HG03378 (cell line): ENCODE measurements around the gene FHAD1.
"Not testable (repeated sequence)": the region's sequence is repeated elsewhere in the genome, so short reads cannot be mapped to it uniquely, and the experiment has no call there.

Source experiments
- ATAC-seq: cut with Tn5 transposase; IDR thresholded peaks from one replicate; pipeline ENCODE4 v1.9.1; 2021; ENCODE audit warnings: mild to moderate bottlenecking, moderate library complexity; ENCODE audit not compliant: unreplicated experiment

Gene FHAD1

GRCh38 chr1:15303935-15304334 is 56.9 kb downstream of the FHAD1 start:
- ATAC-seq = no peak

DNA sequence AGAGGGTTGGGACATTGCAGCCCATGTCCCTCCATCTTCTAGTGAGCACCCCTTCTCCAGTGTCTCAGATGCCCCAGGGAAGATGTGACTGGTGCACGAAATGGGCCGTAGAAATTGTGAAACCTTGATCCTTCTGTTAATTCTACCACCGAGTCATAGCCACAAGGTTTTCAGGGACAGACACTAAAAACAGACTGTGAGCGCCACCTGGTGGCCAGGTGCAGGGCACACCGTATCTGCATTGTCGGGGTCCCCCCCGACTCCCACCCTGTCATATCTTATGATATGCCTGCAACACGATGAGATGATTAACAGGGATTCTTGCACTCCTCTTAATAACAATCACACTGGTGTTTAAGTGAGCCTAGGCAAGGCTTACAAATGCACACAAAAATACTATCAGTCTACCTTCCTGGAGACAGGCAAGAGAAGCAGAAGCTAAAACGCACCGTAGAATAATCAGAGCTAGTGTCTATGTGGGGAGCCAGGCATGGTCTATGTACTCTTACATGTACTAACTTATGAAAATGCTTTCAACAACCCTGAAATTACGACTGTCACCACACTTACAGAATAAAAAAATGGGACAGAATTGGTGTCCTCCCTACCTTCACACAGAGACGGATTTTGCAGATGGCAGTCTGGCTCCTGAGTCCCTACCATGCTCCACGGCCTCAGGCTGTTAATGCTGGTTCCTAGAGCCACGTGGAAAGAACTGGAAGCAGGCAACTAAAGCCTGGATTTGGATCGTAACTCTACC is 57.9 kb downstream of the FHAD1 start:
- ATAC-seq = no peak

- no peak for ATAC-seq
These were observed 58.4 kb downstream of the FHAD1 start for GRCh38 chr1:15305468-15305770.

- not testable (repeated sequence) for ATAC-seq
These were observed 59.3 kb downstream of the FHAD1 start for GRCh38 chr1:15306352-15306751.

- no peak for ATAC-seq
These were observed 61.1 kb downstream of the FHAD1 start for GRCh38 chr1:15308135-15308534.

DNA sequence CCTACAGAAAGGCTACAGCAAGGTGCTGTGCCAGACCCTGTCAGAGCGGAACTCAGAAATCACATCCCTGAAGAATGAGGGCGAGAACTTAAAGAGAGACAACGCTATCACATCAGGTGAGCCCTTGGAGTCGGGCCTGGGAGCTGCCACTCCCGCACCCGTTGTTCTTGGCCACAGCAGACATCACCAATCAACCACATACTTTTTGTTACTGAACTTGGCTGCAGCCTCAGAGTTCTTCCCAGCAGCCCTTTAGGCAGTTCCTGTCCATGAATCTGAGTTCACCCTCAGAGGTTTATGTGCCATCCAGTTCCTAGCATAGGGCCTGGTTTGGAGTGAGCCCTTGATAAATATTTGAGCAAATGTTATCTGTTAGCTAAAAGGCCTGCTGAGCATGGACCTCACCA is 61.6 kb downstream of the FHAD1 start:
- ATAC-seq = no peak

GRCh38 chr1:15309687-15310086 is 62.7 kb downstream of the FHAD1 start:
- ATAC-seq = no peak

DNA sequence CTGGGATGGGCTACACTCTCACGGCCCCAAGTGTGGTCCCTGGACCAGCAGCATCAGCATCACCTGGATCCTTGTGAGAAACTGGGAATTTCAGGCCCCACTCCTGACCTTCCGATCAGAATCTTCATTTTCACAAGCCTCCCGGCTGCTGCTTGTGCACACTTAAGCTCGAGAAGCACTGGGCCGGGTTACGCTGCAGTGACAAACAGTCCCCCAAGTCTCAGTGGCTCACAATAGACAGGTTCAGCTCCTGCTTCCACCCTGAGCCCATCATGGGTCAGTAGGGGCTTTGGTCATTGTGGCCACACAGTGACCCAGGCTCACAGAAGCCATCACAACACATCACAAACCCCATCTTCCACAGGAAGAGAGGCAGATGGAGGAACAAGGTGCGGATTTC is 63.5 kb downstream of the FHAD1 start:
- no peak for ATAC-seq

- no peak for ATAC-seq
These were observed 64.2 kb downstream of the FHAD1 start for GRCh38 chr1:15311122-15311822.

- no peak for ATAC-seq
These were observed 64.9 kb downstream of the FHAD1 start for GRCh38 chr1:15311880-15312279.

DNA sequence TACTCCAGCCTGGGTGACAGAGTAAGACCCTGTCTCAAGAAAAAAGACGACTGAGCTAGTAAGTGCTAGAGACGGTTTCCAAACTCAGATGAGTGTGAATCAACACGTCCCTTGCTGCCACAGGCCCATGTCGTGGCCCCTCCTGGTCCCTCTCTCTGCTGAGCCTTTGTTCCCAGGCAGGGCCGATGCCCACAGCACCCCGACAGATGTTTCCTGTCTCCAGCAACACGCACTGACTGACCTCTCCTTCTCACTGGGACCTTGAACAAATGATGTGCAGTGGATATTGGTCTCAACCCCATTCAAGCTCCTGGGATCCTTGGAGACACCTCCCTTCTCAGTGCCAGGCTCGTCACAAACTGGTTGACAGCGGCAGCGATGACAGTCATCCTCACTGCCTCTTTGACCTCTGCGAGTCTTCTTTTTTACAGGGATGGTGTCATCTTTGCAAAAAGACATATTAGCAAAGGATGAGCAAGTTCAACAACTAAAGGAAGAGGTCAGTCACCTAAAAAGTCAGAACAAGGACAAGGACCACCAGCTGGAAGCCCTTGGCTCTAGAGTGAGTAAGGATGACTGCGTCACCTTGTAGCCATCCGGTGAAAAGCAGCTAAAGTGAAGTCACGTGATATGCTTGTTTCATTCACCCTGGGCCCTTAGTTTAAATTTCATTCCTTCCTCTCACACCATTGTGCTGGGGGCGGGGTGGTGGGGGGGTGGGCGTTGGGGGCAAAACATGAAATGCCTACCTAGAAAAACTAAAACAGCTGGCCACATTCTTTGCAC is 65.8 kb downstream of the FHAD1 start:
- ATAC-seq = no peak

DNA sequence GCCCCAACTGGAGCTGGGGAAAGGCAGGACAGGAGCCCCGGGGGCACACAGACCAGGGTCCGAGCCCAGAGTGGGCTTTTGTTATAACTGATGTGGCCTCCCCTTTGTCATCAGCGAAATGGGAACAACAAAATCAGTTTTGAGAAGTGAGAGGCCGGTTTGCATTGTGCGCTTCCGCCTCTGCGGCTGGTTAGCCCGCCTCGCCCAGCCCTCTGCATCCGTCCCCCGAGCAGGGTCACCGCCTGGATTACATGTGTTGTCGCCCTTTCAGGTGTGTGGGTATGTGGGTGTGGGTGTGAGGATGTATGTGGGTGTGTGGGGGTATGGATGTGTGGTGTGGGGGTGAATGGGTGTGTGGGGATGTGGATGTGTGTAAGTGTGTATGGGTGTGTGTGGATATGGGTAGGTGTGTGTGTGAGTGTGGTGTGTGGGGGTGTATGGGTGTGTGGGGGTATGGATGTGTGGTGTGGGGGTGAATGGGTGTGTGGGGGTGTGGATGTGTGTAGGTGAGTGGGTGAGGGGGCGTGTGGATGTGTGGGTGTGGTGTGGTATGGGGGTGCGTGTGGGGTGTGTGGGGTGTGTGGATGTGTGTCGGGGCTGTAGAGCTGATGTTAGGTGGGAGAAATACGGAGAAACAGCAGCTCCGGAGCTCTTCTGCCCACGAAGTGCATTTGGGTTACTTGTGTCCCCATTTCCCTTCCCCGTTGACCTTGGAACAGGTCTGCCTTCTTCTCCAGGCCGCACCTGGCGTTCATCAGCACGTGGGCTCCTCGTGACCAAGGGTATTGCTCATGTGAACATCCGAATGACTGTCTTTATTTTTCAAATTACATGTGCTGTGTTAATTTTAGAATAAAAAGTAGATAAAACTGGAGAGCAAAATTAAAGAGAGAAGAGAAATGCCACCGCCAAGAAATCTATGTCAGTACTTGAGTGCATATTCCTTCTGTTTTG is 67.6 kb downstream of the FHAD1 start:
- ATAC-seq = no peak

- no peak for ATAC-seq
These were observed 68.8 kb downstream of the FHAD1 start for GRCh38 chr1:15315815-15316214.

- ATAC-seq = no peak
These were observed 69.5 kb downstream of the FHAD1 start for GRCh38 chr1:15316510-15316909.

DNA sequence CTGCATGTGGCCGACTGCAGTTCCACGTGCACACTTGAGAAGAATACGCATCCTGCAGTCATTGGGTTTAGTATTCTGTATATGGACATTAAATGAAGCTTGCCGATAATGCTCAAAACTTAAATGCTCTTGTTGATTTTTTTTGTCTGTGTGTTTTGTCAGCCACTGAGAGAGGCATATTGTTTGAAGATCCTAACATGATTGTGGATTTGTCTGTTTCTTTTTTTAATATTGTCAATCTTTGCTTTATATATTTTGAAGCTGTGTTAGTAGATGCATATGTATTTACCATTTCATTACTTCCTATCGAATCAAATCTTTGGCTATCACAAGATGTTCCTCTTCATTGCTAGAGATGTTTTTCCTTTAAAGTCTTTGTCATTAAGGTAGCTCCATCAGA is 73.2 kb downstream of the FHAD1 start:
- ATAC-seq = no peak

- no peak for ATAC-seq
These were observed 74.6 kb downstream of the FHAD1 start for GRCh38 chr1:15321601-15322000.

GRCh38 chr1:15322648-15323350 is 75.8 kb downstream of the FHAD1 start:
- no peak for ATAC-seq

DNA sequence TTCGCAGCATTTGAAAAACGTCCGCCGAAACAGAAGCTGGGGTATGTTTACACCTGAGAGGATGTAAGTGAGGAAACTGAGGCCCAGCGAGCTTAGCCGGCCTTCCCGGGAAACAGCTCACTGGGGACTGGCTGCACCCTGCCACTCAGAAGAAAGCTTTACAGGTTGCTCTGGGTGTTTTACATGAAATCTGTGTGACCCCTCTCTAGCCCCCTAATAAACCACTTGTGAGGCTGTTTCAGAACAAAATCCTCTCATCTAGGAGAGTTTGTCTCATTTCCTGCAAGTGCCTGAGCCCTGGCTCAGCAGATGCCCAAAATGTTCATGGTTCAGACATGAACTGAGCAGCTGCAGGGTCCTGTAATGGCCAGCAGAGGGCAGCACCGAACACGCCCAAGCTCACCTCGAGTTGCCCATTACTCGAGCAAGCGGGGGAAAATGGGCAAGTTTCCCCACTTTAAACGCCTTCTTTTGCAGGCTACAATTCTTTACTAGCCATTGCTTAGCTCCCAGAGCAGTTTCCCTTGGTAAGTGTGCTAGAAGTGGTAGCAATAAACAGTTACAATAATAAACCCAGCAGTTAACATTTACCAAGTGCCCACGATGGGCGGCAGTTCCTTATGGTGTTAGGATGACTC is 76.4 kb downstream of the FHAD1 start:
- ATAC-seq = no peak

DNA sequence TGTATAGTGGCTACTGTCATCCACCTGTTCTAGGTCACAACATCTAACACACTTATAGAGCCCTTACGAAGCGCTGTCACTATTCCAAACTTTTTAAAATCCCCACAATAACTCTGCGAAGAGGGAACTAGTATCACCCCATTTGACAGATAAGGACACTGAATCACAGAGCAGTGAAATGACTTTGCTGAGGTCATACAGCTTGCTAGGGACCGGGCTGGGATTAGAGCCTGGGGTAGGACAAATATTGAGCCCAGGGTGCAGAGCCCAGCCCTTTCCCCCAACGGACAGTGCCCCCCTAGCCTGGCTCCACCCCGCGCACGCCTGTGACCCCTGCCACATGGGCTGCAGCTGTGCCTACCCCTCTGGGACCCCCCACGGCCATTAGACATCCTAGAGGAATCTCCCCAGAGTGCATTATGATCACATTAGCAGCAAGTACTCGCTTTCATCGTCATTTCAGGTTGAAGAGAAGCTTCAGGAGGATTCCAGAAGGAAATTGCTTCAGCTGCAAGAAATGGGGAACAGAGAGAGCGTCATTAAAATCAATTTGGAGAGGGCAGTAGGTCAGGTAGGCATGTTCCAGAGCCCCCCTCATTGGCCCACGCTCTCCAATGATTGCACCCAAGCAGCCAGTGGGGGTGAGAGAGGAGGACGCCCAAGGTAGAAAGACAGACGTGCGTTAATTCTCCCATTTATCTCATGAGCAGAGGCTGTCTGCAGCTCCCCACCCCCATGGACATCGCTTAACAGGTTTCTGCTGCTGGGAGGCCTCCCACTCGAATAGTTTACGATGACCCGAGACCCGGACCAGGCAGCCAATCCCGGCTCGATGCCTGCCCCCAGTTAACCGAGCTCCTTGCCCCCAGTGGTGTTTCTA is 77.2 kb downstream of the FHAD1 start:
- no peak for ATAC-seq
